Fibroblast of peridontal ligament (primary cell): ENCODE data around the gene STX8.

Source experiments
- DNase-seq: peaks from one replicate; pipeline ENCODE4 v3.0.0-alpha.2; 2010; ENCODE audit errors: extremely low read depth

Gene STX8

DNA sequence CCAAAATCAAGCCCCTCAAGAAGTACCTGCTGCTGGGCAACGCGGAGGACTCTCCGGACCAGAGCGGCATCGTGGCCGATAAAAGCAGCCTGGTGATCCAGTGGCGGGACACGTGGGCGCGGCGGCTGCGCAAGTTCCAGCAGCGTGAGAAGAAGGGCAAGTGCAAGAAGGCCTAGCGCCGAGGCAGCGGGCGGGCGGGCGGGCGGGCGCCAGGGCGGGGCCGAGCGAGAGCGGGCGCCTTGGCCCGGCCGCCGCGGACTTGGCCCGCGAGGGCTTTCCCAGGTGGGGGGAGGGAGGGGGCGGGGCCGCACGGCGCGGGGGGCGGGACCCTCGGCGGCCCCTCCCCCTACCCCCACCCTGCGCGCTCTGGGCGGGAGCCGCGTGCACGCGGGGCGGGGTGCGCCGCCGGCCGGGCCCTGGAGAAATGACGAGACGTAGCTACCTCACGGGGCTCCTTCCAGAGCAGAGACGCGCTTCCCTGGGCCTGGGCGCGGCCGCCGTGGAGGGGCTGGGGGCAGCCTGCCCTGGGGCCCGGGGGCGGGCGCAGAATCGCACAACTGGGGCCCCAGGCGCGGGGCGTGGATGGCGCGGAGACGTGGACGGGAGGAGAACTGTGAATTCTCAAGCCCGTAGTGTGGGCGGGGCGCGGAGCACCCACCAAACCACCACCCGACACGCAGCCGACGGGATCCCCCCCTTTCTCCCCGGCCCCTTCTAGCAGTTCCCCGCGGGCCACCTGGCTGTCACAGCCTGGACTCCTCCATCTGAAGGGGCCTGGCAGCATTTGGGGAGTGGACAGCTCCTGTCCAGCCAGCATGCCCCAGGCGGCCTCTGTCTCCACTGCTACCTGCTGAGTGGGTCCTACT lies 335.6 kb downstream of the STX8 start:
- DNase-seq, result peak; percentile 35

DNA sequence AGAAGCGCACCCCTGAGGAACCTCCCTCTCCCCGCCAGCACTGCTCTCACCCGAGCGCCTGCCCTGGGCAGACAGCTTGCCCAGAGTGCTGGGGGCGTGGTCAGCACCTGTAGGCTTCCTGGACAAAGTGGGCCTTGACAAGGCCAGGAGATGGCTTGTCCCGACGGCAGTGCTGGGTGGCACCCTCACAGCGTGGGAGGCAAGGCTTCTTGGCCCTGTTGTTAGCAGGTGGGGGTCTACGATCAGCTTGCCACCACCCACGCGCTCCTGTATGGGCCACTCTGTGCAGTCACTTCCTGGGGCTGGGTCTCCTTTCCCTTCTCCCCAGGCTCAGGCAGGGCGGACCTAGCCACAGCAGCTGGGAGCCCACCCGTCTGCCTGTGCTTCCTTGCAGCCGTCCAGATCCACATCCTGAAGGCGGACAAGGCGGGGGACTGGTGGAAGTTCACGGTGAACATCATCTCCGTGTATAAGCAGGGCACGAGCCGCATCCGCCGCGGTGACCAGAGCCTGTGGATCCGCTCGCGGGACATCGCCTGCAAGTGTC lies 336.3 kb downstream of the STX8 start:
- DNase-seq, result no peak

DNA sequence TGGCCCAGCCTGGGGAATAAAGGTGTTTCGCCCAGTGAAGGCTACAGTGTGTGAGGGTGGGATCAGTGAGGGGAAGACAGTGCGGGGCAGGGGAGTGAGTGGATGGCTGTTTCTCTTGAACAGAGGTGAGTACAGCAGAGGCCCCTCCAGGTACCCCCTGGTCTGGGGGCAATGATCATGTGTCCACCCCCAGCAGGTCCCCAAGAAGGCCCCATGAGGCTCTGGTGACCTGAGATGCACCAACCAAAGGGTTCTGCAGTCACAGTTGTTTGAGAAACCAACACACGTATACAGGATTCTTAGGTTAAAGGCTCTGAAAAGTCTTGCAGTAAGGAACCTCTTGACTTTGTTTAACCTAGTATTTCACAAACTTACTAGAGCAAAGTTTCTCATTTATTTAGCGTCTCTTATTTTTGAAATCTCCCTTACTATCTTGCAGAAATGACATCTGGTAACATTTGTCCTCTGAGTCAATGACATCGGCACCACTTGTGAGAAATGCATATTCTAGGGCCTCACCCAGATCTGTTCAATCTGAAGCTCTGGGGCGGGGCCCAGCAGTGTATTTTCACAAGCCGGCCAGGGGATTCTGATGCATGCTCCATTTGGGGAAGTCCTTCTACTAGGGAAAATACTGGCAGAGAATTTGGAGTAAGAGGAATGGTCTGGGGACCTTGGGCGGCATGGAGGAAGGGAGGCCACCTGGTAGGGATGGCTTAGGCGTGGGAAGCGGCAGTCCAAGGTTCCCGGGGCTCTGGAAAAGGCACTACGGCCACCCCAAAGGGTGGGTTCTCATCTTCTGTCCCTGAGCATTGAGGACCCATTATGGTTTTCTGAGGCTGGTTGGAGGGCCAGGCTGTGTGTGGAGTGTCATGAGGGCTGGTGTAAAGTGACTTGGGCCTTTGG lies 337.0 kb downstream of the STX8 start:
- DNase-seq, result no peak

DNA sequence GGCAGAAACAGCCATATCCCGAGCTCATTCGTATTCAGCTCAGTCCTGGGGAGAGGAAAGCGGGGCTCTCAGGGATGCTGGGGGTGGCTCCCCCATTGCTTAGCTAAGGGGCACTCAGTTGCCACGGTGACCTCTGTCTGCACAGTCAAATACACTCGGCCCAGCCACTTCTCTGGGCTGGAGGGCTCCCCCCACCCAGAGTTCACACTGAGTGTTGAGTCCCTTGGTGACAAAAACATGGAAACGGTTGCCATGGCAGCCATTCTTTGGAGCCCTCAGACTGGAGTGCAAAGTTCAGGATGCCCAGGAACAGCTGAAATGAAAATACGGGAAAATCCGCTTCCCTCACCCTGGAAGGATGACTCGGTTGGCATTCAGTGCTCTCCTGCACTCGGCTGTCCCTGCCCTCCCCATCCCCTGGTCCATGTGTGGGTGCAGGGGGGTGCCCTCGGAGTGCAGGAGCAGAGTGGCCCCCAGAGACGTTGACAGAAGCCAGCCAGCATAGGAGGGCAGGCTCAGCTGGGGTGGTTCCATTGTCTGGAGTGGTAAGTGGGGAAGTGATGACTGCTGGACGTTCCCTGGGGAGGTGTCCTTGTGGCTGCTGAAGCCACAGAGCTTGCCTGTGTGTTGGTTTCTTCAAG lies 337.8 kb downstream of the STX8 start:
- no peak for DNase-seq

DNA sequence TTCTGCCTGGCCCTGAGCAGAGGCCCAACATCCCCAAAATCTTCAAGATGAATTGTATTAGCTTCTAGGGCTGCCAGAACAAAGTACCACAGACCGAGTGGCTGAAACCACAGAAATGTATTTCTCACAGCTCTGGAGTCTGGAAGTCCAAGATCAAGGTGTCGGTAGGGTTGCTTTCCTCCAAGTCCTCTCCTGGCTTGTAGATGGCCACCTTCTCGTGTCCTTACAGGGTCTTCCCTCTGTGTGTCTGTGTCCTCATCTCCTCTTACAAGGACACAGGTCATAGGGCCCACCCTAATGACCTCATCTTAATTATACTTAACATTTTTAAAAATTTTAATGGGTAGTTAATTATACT lies 338.6 kb downstream of the STX8 start:
- DNase-seq, result no peak

DNA sequence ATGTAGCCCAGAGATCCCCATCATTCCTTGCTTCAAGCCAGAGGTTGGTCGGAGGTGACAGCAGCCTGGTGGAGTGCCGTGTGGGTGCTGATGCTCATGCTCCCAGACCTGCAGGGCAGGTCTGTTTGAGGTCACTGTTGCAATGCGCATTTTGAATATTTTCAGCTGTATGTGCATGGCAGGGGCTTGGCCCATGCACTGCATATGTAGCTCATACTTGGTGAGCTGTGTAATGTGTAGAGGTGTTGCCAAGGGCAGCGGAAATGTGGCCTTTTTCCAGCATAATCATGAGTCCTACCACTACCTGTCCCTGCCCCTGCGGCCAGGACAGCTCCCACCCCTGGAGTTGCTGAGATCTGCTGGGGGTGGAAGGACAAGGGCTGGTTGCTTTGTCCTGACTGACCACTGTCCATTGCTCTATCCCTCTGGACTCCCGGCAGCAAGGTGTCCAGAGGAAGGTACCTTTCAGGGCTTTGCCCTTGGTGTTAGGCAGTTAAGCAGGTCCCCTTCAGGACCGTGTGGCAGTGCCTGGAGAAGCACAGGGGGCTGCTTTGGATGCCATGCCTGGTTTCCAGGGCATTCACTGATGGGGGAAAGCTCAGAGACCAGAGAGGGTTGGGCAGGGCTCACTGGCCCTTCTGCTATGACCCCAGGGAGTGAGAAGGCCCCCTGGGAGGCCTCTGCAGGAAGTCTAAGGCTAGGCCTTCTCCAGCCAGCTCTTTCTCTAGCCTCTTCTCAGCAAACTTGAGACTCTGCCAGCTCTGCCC lies 339.2 kb downstream of the STX8 start:
- no peak for DNase-seq

DNA sequence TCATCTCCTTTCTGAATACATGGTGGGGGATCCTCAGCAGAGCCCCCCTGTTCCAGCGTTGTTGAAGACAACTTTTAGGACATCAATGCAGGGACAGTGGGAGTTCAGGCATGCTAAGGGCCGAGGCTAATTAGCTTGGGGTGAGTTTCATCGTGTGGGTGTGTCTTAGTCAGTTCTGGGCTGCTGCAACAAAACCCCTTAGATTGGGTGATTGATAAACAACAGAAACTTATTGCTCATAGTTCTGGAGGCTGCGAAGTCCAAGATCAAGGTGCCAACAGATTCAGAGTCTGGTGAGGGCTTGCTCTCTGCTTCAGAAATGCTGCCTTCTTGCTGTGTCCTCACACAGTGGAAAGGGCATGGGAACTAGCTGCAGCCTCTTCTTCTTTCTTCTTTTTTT lies 340.3 kb downstream of the STX8 start:
- no peak for DNase-seq

DNA sequence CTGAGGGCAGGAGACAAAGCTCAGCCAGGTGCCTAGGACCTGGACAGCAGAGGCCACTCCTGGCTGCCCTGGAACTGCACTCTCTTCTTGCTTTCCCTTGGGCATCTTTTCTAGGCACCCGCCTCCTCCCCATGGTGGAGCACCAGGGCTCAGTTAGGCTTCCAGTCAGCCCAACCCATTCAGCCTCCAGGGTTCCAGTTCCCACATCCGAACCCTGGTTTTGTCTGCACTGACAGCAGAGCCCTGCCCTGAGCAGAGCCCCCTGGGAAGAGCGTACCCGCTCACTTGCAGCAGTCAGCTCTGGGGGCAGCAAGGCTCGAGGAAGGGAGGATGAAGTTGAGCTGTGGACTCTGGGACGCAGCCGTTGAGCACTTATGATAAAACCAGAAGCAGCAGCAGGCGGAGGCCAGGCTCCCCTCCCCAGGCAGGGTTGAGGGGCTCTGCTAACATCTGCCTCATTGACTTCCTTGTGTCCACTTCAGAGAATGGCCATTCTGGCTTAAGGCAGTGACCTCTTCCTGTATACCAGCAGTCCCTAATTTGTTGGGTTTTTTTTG lies 341.2 kb downstream of the STX8 start:
- no peak for DNase-seq

DNA sequence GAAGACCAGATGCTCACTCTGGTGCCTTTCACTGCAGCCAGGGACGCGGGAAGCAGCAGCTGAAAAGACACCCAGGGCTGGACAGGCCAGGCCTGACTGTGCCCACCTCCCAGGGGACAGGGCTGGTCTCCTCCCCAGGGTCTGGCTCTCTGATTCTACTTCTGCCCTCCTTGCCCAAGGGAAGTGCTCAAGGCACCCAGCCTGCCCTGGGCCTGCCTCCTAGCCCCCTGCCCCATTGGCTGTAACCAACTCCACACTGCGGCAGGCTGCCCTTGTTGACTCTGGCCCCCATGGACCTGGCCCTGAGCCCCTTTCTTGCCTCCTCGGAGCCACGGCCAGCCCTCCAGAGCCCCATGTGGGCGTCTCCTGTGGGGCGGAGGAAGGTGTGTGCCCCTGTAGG lies 341.9 kb downstream of the STX8 start:
- DNase-seq, result no peak

DNA sequence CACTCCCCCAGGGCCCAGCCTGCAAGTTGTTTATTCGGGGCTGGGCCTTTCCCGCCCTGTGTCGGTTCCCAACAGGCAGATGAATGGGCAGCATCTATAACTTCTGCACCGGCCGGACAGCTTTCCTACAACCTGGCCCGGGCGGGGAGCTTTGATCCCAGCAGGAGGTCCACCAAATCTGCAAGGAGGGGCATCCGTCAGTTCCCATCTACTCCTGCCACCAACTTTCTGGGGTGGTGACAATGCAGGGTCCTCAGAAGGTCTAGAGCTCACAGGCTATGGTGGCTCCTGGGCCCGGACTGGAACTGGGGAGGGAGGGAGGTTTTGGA lies 342.4 kb downstream of the STX8 start:
- DNase-seq, result no peak

DNA sequence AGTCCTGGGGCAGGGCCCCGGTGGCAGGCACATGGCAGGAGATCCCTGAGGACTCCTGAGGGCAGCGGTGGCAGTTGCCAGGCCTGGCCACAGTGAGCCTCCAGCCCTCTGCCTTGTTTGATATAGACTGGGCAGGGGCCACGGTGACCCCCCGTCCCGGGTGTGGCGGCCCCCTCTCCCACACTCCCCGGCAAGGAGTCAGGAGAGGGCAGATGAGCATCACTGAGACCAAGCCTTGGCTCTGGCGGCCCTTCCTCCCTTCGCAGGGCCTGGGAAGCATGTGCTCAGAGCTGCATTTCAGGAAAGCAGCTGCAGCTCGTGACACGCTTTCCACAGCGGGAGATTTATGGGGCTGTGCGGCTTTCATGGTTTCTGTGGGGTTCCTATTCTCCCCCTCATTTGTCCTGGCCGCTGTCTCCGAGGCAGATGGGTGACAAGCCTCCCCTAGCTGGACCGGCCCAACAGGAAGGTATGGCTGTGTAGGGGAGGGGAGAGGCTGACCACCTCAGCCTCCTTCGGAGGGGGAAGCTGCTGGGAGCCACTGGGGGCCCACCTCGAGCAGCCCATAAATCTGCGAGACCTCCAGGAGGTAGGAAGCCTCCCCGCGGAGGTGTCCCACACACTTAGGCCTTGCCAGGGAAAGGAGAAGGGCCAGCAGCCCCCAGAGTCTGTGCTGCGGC lies 342.9 kb downstream of the STX8 start:
- no peak for DNase-seq

DNA sequence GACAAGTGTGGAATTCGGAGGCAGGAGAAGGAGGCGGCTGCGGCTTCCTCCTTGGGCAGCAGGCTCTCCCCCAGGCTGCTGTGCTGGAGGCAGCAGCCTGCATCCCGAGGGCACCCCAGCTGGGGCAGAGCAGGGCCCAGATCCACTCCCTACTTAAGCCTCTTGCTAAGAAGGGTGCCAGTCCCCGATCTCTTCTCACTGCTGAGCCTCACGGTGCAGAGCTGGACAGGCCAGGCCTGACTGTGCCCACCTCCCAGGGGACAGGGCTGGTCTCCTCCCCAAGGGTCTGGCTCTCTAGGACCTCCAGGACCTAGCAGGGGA lies 343.5 kb downstream of the STX8 start:
- DNase-seq, result no peak

DNA sequence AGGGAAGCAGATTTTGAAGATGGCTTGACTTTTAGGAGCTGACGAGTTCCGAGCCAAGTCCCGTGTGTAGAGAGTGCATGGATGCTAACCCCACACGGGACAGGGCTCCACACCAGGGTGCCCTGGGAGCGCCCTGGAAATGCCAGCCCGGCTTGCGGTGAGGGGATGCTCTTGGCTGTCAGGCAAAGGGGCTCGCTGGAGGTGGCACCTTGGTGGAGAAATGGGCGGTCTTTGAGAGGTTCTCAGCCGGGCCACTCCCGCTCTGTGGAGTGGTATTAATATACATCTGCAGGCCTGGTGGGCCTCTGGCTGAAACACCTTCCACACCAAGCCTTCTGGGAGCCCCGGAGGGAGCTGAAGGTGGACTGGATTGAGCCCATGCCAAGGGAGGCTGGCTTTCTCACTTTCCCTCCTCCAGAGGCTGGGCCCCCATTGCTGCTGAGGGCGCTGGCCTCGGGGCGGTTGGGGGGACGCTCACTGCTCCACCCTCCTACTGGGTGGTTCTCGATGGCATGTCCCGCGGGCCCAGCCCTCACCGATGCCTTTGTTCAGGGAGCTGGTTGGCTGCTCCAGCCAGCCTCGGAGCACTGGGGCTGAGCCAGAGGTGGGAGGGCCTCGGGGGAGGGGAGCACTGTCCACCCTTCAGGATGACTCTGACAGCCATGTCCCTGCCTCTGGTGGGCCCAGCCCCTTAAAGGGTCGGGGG lies 344.0 kb downstream of the STX8 start:
- DNase-seq, result no peak

DNA sequence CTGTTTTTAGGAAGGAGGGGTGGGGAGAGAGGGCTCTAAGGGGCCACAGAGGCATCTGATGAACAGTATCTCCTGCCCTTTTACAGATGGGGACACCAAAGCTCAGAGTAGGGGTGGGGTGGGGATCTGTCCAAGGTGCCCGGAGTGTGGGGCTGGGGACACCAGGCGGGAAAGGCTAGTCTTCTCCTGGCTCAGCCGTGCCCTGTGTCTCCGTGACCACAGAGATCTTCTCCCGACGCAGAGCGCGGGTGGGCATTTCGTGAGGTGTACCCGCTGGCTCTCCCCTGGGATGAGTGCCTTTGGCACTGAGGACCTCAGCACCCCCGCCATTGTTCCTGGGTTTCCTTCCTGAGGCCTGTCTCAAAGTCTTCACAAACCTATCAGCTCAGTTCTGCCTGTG lies 344.8 kb downstream of the STX8 start:
- DNase-seq, result no peak

DNA sequence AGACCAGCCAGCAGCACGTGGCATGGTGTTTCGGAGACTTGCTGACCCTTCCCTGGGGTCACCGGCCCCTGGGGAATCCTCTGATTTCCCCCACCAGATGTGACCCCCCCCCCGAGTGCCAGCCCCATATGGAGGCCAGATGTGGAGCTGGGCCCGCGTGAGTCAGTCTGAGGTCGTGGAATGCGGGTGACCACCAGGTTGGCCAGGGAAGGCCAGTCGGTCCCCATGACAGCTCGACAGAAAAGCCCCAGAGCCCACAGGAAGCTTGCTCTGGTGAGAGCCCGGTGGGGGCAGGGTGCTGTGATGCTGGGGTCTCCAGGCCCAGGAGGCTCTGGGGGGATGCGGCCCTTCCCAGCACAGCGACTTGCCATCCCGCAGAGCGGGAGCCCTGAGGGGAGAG lies 345.3 kb downstream of the STX8 start:
- peak; percentile 14 for DNase-seq

DNA sequence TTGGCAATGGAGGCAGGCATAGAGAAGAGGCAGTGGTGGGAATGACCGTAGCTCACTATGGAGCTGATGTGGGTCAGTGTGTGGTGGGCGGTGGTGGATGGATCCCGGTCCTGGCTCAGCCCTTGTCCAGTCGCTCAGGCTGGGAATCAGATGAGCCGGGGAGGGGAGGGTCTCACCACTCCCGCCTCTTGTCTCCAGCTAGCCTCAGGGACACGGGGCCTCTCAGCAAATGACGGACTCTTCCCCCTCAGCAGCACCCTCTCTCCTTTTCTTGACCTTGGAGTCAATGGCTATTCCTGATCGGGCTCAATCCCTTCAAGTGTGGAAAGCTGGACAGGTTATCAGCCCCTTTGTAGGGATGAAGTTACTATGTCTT lies 345.8 kb downstream of the STX8 start:
- DNase-seq, result no peak

DNA sequence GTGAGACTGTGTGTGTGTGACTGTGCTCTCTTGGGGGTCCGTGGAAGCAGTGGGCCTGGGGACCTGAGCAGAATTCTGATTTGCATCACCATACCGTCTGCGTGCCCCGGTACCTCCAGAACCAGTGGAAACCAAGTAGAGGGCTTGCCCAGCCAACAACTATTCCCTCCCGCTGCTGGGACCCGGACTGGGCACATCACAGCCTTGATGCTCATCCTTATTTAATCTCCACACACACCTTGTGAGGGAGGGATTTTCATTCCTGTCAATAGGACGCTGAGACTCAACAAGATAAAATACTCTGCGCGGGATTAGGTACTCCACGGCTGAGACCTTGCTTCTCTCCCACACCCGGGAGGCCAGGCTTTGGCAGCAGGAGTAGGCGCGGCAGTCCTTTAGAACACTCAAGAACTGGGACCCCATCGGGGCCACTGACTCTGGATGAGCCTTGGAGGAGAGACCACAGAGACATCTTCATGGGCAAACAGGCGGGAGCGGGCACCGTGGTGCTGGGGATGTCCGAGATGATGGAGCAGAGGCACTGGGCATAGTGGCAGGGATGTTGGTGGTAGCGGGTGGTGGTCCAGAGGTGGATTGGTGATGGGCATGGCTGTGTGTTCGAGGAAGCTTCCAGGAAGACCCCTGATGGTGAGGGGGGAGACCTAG lies 346.3 kb downstream of the STX8 start:
- no peak for DNase-seq

DNA sequence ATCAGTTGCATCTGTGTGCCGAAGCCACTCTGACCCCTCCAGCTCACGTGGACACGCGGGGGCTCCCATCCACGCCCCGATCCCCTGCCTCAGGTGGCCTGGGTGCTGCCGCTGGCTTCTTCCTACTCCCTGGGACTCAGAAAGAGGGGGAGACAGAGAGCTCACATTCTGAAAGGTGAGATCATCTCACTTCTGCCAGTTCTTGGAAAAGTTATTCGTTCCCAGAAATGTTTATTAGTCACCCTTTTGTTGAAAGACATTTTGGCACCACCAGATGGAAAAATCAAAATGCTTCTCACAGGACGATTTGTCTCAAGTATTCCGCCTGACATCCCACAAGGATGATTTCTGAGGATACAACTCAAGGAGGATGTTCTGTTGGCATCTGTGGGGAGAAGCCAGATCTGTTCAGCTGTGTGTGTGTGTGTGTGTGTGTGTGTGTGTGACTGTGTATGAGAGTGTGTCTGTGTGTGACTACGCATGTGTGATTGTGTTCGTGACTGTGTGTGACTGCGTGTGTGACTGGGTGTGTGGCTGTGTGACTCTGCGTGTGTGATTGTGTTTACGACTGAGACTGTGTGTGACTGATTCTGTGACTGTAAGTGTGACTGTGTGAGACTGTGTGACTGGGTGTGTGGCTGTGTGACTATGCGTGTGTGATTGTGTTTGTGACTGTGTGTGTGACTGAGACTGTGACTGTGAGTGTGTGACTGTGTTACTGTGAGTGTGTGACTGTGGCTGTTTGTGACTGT lies 347.0 kb downstream of the STX8 start:
- peak; percentile 63 for DNase-seq

DNA sequence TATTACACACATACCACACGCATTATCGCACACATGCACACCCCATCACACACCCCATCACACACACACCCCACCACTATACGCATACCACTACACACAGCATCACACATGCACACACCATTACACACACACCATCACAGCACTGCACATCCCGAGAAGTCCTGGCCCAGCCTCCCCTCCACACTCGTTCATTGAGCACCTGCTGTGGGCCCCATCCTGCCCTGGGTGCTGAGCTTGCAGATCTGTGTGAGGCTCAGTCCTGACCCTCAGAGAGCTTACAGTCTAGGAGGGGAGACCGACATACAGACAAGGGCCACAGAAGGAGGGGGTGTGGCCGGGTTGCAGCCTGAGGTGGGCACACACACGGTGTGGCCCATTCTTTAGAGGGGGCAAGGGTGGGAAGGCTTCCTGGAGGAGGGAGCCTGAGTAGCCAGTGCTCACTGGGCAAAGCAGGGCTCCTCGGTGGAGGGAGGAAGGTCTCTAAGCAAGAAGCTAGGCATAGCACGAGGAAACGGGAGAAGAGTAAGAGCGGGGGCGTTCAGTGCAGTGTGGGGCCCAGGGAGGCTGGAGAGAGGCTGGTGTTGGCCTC lies 347.7 kb downstream of the STX8 start:
- DNase-seq, result no peak
